B cell (primary cell): ENCODE results near the gene FAM131C. TPM values are rescaled to one million over a fixed set of nuclear protein-coding genes. Genes with fewer than 3 reads are reported as not detected.
A peak's percentile ranks its signal among the peaks of the same experiment; 100 is the strongest.

Experiments used
- ATAC-seq: fragments of 200-7000 bp; cut with Tn5 transposase; one replicate; pipeline ENCODE4 v1.10.0; 2021; ENCODE audit warnings: low read depth, mild to moderate bottlenecking, moderate number of reproducible peaks, moderate library complexity
- CTCF ChIA-PET: fragments of 350-600 bp; sonication (Branson Sonifier 250); formaldehyde crosslinking; loops from one replicate; lab custom pipeline; 2021; ENCODE audit warnings: antibody characterized with exemption, inconsistent platforms; lab: Charles Lee
- POLR2A ChIA-PET: fragments of 350-600 bp; sonication (Branson Sonifier 250); formaldehyde crosslinking; loops from one replicate; lab custom pipeline; 2021; ENCODE audit warnings: antibody characterized with exemption; lab: Charles Lee
- DNase-seq: peaks from one replicate; pipeline ENCODE4 v3.0.0; 2013
- H2AFZ ChIP-seq: 2 replicates; pipeline ENCODE4 v1.6.1; 2012; ENCODE audit warnings: mild to moderate bottlenecking, low read depth, low read length; ENCODE audit not compliant: insufficient read depth, poor library complexity, severe bottlenecking
- H3K27ac ChIP-seq, 2 donors: 1 replicate in 1 of 2; 2 replicates in 1 of 2; pipeline ENCODE4 v1.5.1; 2012 to 2013; ENCODE audit warnings: low read length in 2 of 2, mild to moderate bottlenecking in 2 of 2, moderate library complexity in 1 of 2
- H3K27me3 ChIP-seq, 4 experiments: fragments of 200-600 bp in 1 of 4; sonication (generic) in 1 of 4; replicated peaks in 1 of 4; 1 replicate in 2 of 4; 2 replicates in 2 of 4; pipeline versions ENCODE4 v1.6.1 to v1.7.0; 2013 to 2016; ENCODE audit warnings: low read length in 3 of 4, mild to moderate bottlenecking in 2 of 4, mixed read lengths in 1 of 4, moderate library complexity in 1 of 4; ENCODE audit not compliant: insufficient read depth in 4 of 4, control insufficient read depth in 3 of 4; ENCODE audit errors: control extremely low read depth in 1 of 4
- H3K36me3 ChIP-seq, 2 experiments: replicated peaks in 1 of 2; 1 replicate in 1 of 2; 2 replicates in 1 of 2; pipeline versions ENCODE4 v1.6.1 to v1.7.1; 2013; ENCODE audit warnings: low read length in 1 of 2; ENCODE audit not compliant: insufficient read depth in 2 of 2, control insufficient read depth in 1 of 2; ENCODE audit errors: control extremely low read depth in 1 of 2, extremely low read depth in 1 of 2
- H3K4me1 ChIP-seq, 2 donors: fragments of 200-600 bp in 1 of 2; sonication (generic) in 1 of 2; 1 replicate in 1 of 2; 2 replicates in 1 of 2; pipeline versions ENCODE4 v1.5.1 to v1.6.1; 2013 to 2017; ENCODE audit warnings: low read length in 2 of 2; ENCODE audit not compliant: control insufficient read depth in 2 of 2, insufficient read depth in 2 of 2
- H3K4me2 ChIP-seq: replicated peaks from 2 replicates; pipeline ENCODE3; 2012; ENCODE audit warnings: mild to moderate bottlenecking, low read depth, low read length; ENCODE audit not compliant: poor library complexity, severe bottlenecking
- H3K4me3 ChIP-seq, 5 experiments: fragments of 200-600 bp in 1 of 5; sonication (generic) in 1 of 5; 1 replicate in 3 of 5; 2 replicates in 2 of 5; pipeline versions ENCODE4 v1.5.1 to v1.7.0; 2011 to 2016; ENCODE audit warnings: low read length in 4 of 5, mild to moderate bottlenecking in 4 of 5, low read depth in 2 of 5, control low read depth in 1 of 5, moderate library complexity in 1 of 5; ENCODE audit not compliant: insufficient read depth in 1 of 5; ENCODE audit errors: control extremely low read depth in 1 of 5, extremely low read depth in 1 of 5
- H3K79me2 ChIP-seq: fragments of 200-600 bp; sonication (generic); one replicate; pipeline ENCODE4 v1.6.0; 2016; ENCODE audit warnings: low read length; ENCODE audit not compliant: control insufficient read depth, insufficient read depth
- H3K9ac ChIP-seq: fragments of 200-600 bp; sonication (generic); 2 replicates; pipeline ENCODE4 v1.6.1; 2017; ENCODE audit warnings: mild to moderate bottlenecking, low read length, moderate library complexity
- H3K9me3 ChIP-seq, 3 donors: one replicate each; pipeline versions ENCODE4 v1.6.1 to v1.7.1; 2013; ENCODE audit warnings: low read length in 2 of 3; ENCODE audit not compliant: control insufficient read depth in 2 of 3, insufficient read depth in 1 of 3; ENCODE audit errors: control extremely low read depth in 1 of 3
- H4K20me1 ChIP-seq: 2 replicates; pipeline ENCODE4 v1.6.0; 2012; ENCODE audit warnings: mild to moderate bottlenecking, low read length; ENCODE audit not compliant: insufficient read depth, control insufficient read depth, poor library complexity, severe bottlenecking
- H3K27ac Mint-ChIP-seq: one replicate; pipeline ENCODE4 v1.8.0; 2021; ENCODE audit warnings: mixed read lengths
- H3K27me3 Mint-ChIP-seq: one replicate; pipeline ENCODE4 v1.8.0; 2021; ENCODE audit warnings: mixed read lengths
- H3K4me1 Mint-ChIP-seq: one replicate; pipeline ENCODE4 v1.8.0; 2021; ENCODE audit warnings: mixed read lengths
- H3K4me3 Mint-ChIP-seq: one replicate; pipeline ENCODE4 v1.8.0; 2021; ENCODE audit warnings: mixed read lengths
- H3K9me3 Mint-ChIP-seq: one replicate; pipeline ENCODE4 v1.8.0; 2022; ENCODE audit warnings: mixed read lengths; ENCODE audit not compliant: insufficient read depth
- EZH2 ChIP-seq: IDR thresholded peaks from 2 replicates; pipeline ENCODE4 v1.6.1; 2012; ENCODE audit warnings: borderline replicate concordance, low read depth, mild to moderate bottlenecking, moderate library complexity, low read length; ENCODE audit not compliant: insufficient read depth, poor library complexity, severe bottlenecking
- WGBS: methylation state at CpG from one replicate; pipeline ENCODE4 v1.1.5; 2013; ENCODE audit warnings: missing lambda C conversion rate; ENCODE audit not compliant: insufficient coverage; 5-methylcytosine and 5-hydroxymethylcytosine counted together
- intact Hi-C: fragments of 100-400 bp; cut with micrococcal nuclease; formaldehyde crosslinking; loops from one replicate; pipeline ENCODE4 v1.10.0; 2022
- polyA plus RNA-seq: library from polyadenylated mRNA; depleted of rRNA; stranded (reverse); fragments of >200 nt; gene quantifications from 2 replicates; pipeline ENCODE4 v1.2.3, GENCODE V29; 2012
- total RNA-seq, 2 donors: library from RNA; stranded (reverse); fragments of 120-200 nt in 1 of 2; gene quantifications; 1 replicate in 1 of 2; 2 replicates in 1 of 2; pipeline versions ENCODE4 v1.2.3 to v1.2.4, GENCODE V29; 2013 to 2022
- TF ChIP-seq, protein P1 (sequence below): fragments of 200-600 bp; IDR thresholded peaks from one replicate; pipeline ENCODE4 v1.8.0; 2022; ENCODE audit warnings: antibody characterized with exemption, mild to moderate bottlenecking

FAM131C gene
- total and polyA plus RNA-seq, 2 donors (not counting 1 experiment from before 2014, with no cell fraction given) = 0.37 TPM; not detected in 1

DNA sequence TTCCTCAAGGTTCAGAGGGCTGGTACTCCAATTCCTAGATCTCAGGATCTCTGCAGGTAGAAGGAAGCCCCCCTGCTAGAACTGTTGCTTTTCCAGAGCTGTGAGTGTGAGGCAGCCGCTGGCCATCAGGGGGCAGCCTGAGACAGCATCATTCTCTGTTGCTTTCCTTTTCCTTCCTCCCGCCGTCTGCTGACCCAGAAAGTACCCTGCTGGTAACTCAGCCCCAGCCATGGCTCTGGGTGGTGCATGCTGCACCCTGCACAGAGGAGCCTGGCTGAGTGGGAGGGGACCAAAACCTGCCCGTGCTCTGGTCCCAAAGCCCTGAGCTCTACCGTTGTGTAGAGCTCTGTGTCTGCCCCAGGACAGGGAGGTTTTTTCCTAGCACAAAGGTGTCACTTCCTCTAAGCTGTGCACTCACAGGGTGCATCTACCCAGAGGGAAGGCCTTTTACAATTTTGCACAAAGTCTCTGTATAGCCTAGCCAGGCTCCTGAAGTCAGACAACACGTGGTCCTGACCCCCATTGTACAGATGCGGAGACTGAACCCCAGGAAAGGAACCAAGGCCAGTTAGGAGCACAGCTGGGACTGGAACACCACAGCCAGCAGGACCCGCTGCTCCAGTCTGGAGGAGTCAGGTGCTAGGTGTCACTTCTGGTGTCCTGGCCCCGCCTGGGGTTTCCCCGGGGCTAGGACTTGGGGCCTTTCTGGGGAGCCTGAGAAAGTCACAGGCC, 5.6 kb upstream of the FAM131C start:
- H2AFZ ChIP-seq = peak overlapping the region; percentile 97
- peaks cover 11% of the 10 kb centered on the region for H3K4me1 Mint-ChIP-seq
- peak; percentile 88 for ATAC-seq
- peak; percentile 83 for DNase-seq
- H3K27me3 Mint-ChIP-seq = peaks cover 8% of the 10 kb centered on the region
- H3K9me3 Mint-ChIP-seq = no peaks in the 10 kb centered on the region
- H3K4me3 ChIP-seq = peak overlapping the region in 4 of 5 experiments; percentile 25 to 58 (median 41)
- H3K4me1 ChIP-seq = peaks cover 3 to 8% of the 10 kb centered on the region in 2 donors
- H3K27ac Mint-ChIP-seq = peak overlapping the region; percentile 61
- no peaks in the 10 kb centered on the region for H3K36me3 ChIP-seq
- intact Hi-C loops = loop anchor here (1.0 to 5.0 kb wide), 4 partner anchors 108 to 533 kb away; partner anchors contain the start of genes CPLANE2 and NBPF1
- 49% methylated on average over 9 of the region's 10 CpGs for WGBS
- POLR2A ChIA-PET = interaction anchor here (0.5 to 0.7 kb wide), 2 partner anchors 110 to 214 kb away, joined by 3 to 8 read pairs; no protein-coding TSS in a partner anchor
- CTCF ChIA-PET = interaction anchor here (0.6 to 10.8 kb wide), 35 partner anchors 9 to 872 kb away, joined by 3 to 237 read pairs (median 4); partner anchors contain the start of genes CPLANE2 and FBXO42
- no peaks in the 10 kb centered on the region for H4K20me1 ChIP-seq
- TF ChIP-seq EZH2 = no peak
- TF ChIP-seq, protein P1, sequence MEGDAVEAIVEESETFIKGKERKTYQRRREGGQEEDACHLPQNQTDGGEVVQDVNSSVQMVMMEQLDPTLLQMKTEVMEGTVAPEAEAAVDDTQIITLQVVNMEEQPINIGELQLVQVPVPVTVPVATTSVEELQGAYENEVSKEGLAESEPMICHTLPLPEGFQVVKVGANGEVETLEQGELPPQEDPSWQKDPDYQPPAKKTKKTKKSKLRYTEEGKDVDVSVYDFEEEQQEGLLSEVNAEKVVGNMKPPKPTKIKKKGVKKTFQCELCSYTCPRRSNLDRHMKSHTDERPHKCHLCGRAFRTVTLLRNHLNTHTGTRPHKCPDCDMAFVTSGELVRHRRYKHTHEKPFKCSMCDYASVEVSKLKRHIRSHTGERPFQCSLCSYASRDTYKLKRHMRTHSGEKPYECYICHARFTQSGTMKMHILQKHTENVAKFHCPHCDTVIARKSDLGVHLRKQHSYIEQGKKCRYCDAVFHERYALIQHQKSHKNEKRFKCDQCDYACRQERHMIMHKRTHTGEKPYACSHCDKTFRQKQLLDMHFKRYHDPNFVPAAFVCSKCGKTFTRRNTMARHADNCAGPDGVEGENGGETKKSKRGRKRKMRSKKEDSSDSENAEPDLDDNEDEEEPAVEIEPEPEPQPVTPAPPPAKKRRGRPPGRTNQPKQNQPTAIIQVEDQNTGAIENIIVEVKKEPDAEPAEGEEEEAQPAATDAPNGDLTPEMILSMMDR = peak; percentile 85
- H3K79me2 ChIP-seq = no peaks in the 10 kb centered on the region
- no peaks in the 10 kb centered on the region for H3K9me3 ChIP-seq
- H3K4me3 Mint-ChIP-seq = peak overlapping the region; percentile 79
- peak overlapping the region; percentile 58 for H3K9ac ChIP-seq
- peaks cover 0 to 15% (median 2%) of the 10 kb centered on the region in 4 experiments for H3K27me3 ChIP-seq
- peak overlapping the region; percentile 88 for H3K4me2 ChIP-seq
- H3K27ac ChIP-seq = no peak overlapping the region
